Sigmoid colon (tissue), 7 donors: ENCODE measurements around the gene UBL7. TPM values are rescaled to one million over a fixed set of nuclear protein-coding genes. Genes with fewer than 3 reads are reported as not detected.
"Not testable (repeated sequence)": the region's sequence is repeated elsewhere in the genome, so short reads cannot be mapped to it uniquely, and the experiment has no call there.

Experiments used
- DNase-seq: peaks from one replicate; pipeline ENCODE4 v3.0.0-alpha.2; 2019
- H3K27ac ChIP-seq, 4 donors: fragments of 200-600 bp; sonication (generic); one replicate each; pipeline ENCODE4 v1.5.1; 2016 to 2019; ENCODE audit warnings: mild to moderate bottlenecking in 1 of 4
- H3K27me3 ChIP-seq, 3 donors: fragments of 200-600 bp; sonication (generic); one replicate each; pipeline ENCODE4 v1.5.1; 2019; ENCODE audit warnings: mild to moderate bottlenecking in 1 of 3
- H3K36me3 ChIP-seq, 4 donors: fragments of 200-600 bp; sonication (generic); one replicate each; pipeline ENCODE4 v1.5.1; 2016 to 2019
- H3K4me1 ChIP-seq, 4 donors: fragments of 200-600 bp; sonication (generic); one replicate each; pipeline ENCODE4 v1.5.1; 2017 to 2019
- H3K4me3 ChIP-seq, 4 donors: fragments of 200-600 bp; sonication (generic); one replicate each; pipeline ENCODE4 v1.5.1; 2017 to 2019; ENCODE audit warnings: mild to moderate bottlenecking in 2 of 4, moderate library complexity in 1 of 4
- H3K9me3 ChIP-seq, 4 donors: fragments of 200-600 bp in 3 of 4; sonication (generic) in 3 of 4; one replicate each; pipeline versions ENCODE4 v1.5.1 to v1.6.1; 2013 to 2019
- CTCF ChIP-seq, 4 experiments: fragments of 450-650 bp in 3 of 4; fragments of 200-600 bp in 1 of 4; IDR thresholded peaks; one replicate each; pipeline ENCODE4 v1.5.1; 2016 to 2019; ENCODE audit warnings: antibody characterized with exemption in 4 of 4, mild to moderate bottlenecking in 3 of 4, moderate library complexity in 2 of 4
- EP300 ChIP-seq, 4 donors: sonication (generic); formaldehyde crosslinking; IDR thresholded peaks; one replicate each; pipeline ENCODE4 v1.6.1; 2017; ENCODE audit warnings: antibody characterized with exemption in 4 of 4
- POLR2A ChIP-seq, 2 donors: fragments of 450-650 bp; IDR thresholded peaks; one replicate each; pipeline ENCODE4 v1.6.1; 2016; ENCODE audit warnings: antibody characterized with exemption in 2 of 2, mild to moderate bottlenecking in 2 of 2, moderate library complexity in 2 of 2
- POLR2AphosphoS5 ChIP-seq, 4 donors: sonication (generic); formaldehyde crosslinking; IDR thresholded peaks; one replicate each; pipeline ENCODE4 v1.6.1; 2017; ENCODE audit warnings: antibody characterized with exemption in 4 of 4
- WGBS, 2 donors: extraction: QIAGEN DNeasy Blood & Tissue Kit; methylation state at CpG; one replicate each; pipeline ENCODE4 v1.1.7; 2013; 5-methylcytosine and 5-hydroxymethylcytosine counted together
- intact Hi-C: fragments of 100-400 bp; cut with DNase I; formaldehyde crosslinking; loops from one replicate; pipeline ENCODE4 v1.15.1; 2023
- polyA plus RNA-seq, 3 donors: library from polyadenylated mRNA; stranded (reverse); fragments of 200-250 nt; gene quantifications; one replicate each; pipeline ENCODE4 v1.2.3, GENCODE V29; 2013
- total RNA-seq, 4 donors: library from RNA; depleted of rRNA; stranded (reverse); fragments of >200 nt; gene quantifications; one replicate each; pipeline ENCODE4 v1.1.0, GENCODE V29; 2016
- donor health status: healthy with polysubstance abuse.
- donor health status: Bipolar disorder and iron deficiency.
- donor health status: healthy.

The UBL7 gene
- total and polyA plus RNA-seq, 7 donors: 32.4 to 85.5 (median 48.5) TPM

GRCh38 chr15:74482661-74483060, 21.7 kb upstream of the UBL7 start:
- intact Hi-C loops: no loop called here
- H3K27ac ChIP-seq: no peak overlapping the region
- TF ChIP-seq POLR2A (IDR thresholded peaks at IDR 0.05) (no peak), EP300 (IDR thresholded peaks at IDR 0.05) (no peak), POLR2AphosphoS5 (IDR thresholded peaks at IDR 0.05) (no peak), CTCF (IDR thresholded peaks at IDR 0.05) (no peak)
- H3K36me3 ChIP-seq: peaks cover 0 to 3% (median 0%) of the 10 kb centered on the region in 4 donors
- no peaks in the 10 kb centered on the region for H3K9me3 ChIP-seq
- no peaks in the 10 kb centered on the region for H3K27me3 ChIP-seq
- H3K4me1 ChIP-seq: no peaks in the 10 kb centered on the region
- H3K4me3 ChIP-seq: no peak overlapping the region
- DNase-seq: no peak
- WGBS, 2 donors: 71 to 80% methylated on average over 3 of the region's 3 CpGs

GRCh38 chr15:74480364-74480763, 19.4 kb upstream of the UBL7 start:
- H3K9me3 ChIP-seq, DNase-seq, intact Hi-C loops, H3K27me3 ChIP-seq, H3K4me1 ChIP-seq, H3K27ac ChIP-seq, H3K4me3 ChIP-seq, H3K36me3 ChIP-seq: not testable (repeated sequence)
- WGBS, 2 donors: 95% methylated on average over 27 of the region's 27 CpGs

GRCh38 chr15:74471621-74472020, 10.7 kb upstream of the UBL7 start:
- H3K4me1 ChIP-seq, H3K36me3 ChIP-seq, H3K9me3 ChIP-seq, H3K27me3 ChIP-seq, H3K4me3 ChIP-seq, H3K27ac ChIP-seq, DNase-seq, intact Hi-C loops: not testable (repeated sequence)
- 97 to 98% methylated on average over 7 of the region's 7 CpGs for WGBS, 2 donors

- intact Hi-C loops: no loop called here
- Histone ChIP-seq H3K4me3 (no peak overlapping the region), H3K27ac (no peak overlapping the region), H3K27me3 (no peaks in the 10 kb centered on the region), H3K9me3 (no peaks in the 10 kb centered on the region), H3K4me1 (no peaks in the 10 kb centered on the region), H3K36me3 (peaks cover 0 to 7% (median 0%) of the 10 kb centered on the region in 4 donors)
- DNase-seq: no peak
- TF ChIP-seq POLR2A (IDR thresholded peaks at IDR 0.05) (no peak), EP300 (IDR thresholded peaks at IDR 0.05) (no peak), CTCF (IDR thresholded peaks at IDR 0.05) (no peak), POLR2AphosphoS5 (IDR thresholded peaks at IDR 0.05) (no peak)
- 93 to 96% methylated on average over 12 of the region's 12 CpGs for WGBS, 2 donors
Measured at GRCh38 chr15:74470631-74471395, 9.9 kb upstream of the UBL7 start.

GRCh38 chr15:74468341-74469032, 7.5 kb upstream of the UBL7 start:
- no peak overlapping the region for H3K27ac ChIP-seq
- H3K27me3 ChIP-seq: no peaks in the 10 kb centered on the region
- 97 to 98% methylated on average over 6 of the region's 6 CpGs for WGBS, 2 donors
- peaks cover 0 to 7% (median 0%) of the 10 kb centered on the region in 4 donors for H3K36me3 ChIP-seq
- no peak overlapping the region for H3K4me3 ChIP-seq
- no peak for DNase-seq
- H3K4me1 ChIP-seq: no peaks in the 10 kb centered on the region
- H3K9me3 ChIP-seq: no peaks in the 10 kb centered on the region
- TF ChIP-seq POLR2AphosphoS5 (IDR thresholded peaks at IDR 0.05): no peak
- no peak for TF ChIP-seq POLR2A (IDR thresholded peaks at IDR 0.05)
- no peak for TF ChIP-seq CTCF (IDR thresholded peaks at IDR 0.05)
- TF ChIP-seq EP300 (IDR thresholded peaks at IDR 0.05): no peak
- intact Hi-C loops: no loop called here
